ENCODE data around the gene HMX1. TPM values are rescaled to one million over a fixed set of nuclear protein-coding genes. Genes with fewer than 3 reads are reported as not detected.

HMX1 gene
- total and polyA plus RNA-seq, 2 experiments from 2014 or later: 0.69 TPM; not detected in 1

GRCh38 chr4:8905226-8905772 lies 33.7 kb upstream of the HMX1 start:
- Histone ChIP-seq H2AFZ (no peak overlapping the region), H3K9me2 (ENCODE audit: insufficient read depth) (no peaks in the 10 kb centered on the region), H3K4me3 (no peak overlapping the region), H4K20me1 (replicated peaks; ENCODE audit: insufficient read depth) (no peaks in the 10 kb centered on the region), H3K4me1 (ENCODE audit: insufficient read depth) (no peaks in the 10 kb centered on the region), H3K4me2 (no peak overlapping the region), H3K27ac (ENCODE audit: low read depth) (no peak overlapping the region), H3K27me3 (ENCODE audit: insufficient read depth) (no peaks in the 10 kb centered on the region), H3K79me2 (replicated peaks; ENCODE audit: insufficient read depth) (no peaks in the 10 kb centered on the region), H3K36me3 (ENCODE audit: insufficient read depth) (peaks cover 3% of the 10 kb centered on the region; the same call in 1 of the 2 replicates), H3F3A (replicated peaks; ENCODE audit: low read depth) (no peaks in the 10 kb centered on the region)
- Mint-ChIP-seq H3K27me3 (ENCODE audit: insufficient read depth, low read depth, poor library complexity) (peaks cover 19% of the 10 kb centered on the region), H3K9me3 (peaks cover 36% of the 10 kb centered on the region), H3K27ac (no peak overlapping the region), H3K36me3 (ENCODE audit: low read depth) (peaks cover 13% of the 10 kb centered on the region), H3K4me3 (no peak overlapping the region), H3K4me1 (no peaks in the 10 kb centered on the region; the same call in 2 of the 3 replicates)
- no peak for DNase-seq (ENCODE audit: low spot score)
- ATAC-seq: no peak
- TF ChIP-seq NANOG (IDR thresholded peaks at IDR 0.05; ENCODE audit: borderline replicate concordance): no peak
- no peak for TF ChIP-seq REST (IDR thresholded peaks at IDR 0.05; ENCODE audit: unreplicated experiment)
- TF ChIP-seq STAT1 (IDR thresholded peaks at IDR 0.05; ENCODE audit: unreplicated experiment): no peak
- no peak for TF ChIP-seq CREB1 (CRISPR knock-in tag; IDR thresholded peaks at IDR 0.05; ENCODE audit: low read depth)
- TF ChIP-seq JUNB (IDR thresholded peaks at IDR 0.05; ENCODE audit: unreplicated experiment): no peak
- TF ChIP-seq ETS1 (IDR thresholded peaks at IDR 0.05): no peak
- no peak for TF ChIP-seq ZNF462 (CRISPR knock-in tag; IDR thresholded peaks at IDR 0.05)
- TF ChIP-seq CTCF (conservative IDR thresholded peaks at IDR 0.05; ENCODE audit: low read depth in 2 of 2): no peak
- no peak for TF ChIP-seq ZNF331 (CRISPR knock-in tag; IDR thresholded peaks at IDR 0.05; ENCODE audit: low read depth)
- no peak for TF ChIP-seq ZNF114 (CRISPR knock-in tag; IDR thresholded peaks at IDR 0.05)
- TF ChIP-seq EZH2 (IDR thresholded peaks at IDR 0.05; ENCODE audit: low read depth, unreplicated experiment): no peak
- no peak for TF ChIP-seq EZH2phosphoT487 (IDR thresholded peaks at IDR 0.05; ENCODE audit: unreplicated experiment)
- no peak for TF ChIP-seq POLR2AphosphoS5 (IDR thresholded peaks at IDR 0.05; ENCODE audit: low read depth)
